ENCODE results near the gene DIP2B. TPM values are rescaled to one million over a fixed set of nuclear protein-coding genes. Genes with fewer than 3 reads are reported as not detected.

Gene DIP2B
- total RNA-seq, 2 experiments from 2014 or later = 17.0 to 24.1 TPM

- peak overlapping the region; percentile 33; the same call in 1 of the 2 replicates for H3K4me2 ChIP-seq (ENCODE audit: low read length)
- intact Hi-C loops (cut with micrococcal nuclease; ENCODE audit: unreplicated experiment) = no loop called here
- no peak overlapping the region for H2AFZ ChIP-seq (ENCODE audit: low read length)
These were observed 75.0 kb downstream of the DIP2B start for GRCh38 chr12:50579757-50580267.

GRCh38 chr12:50580436-50580835 lies 75.7 kb downstream of the DIP2B start:
- Histone ChIP-seq H4K20me1 (ENCODE audit: insufficient read depth, low read length) (no peaks in the 10 kb centered on the region), H3K36me3 (ENCODE audit: insufficient read depth, low read length) (no peaks in the 10 kb centered on the region), H3K79me2 (ENCODE audit: insufficient read depth, low read depth, low read length) (no peaks in the 10 kb centered on the region), H3K9me3 (ENCODE audit: low read length) (no peaks in the 10 kb centered on the region), H3K4me3 (ENCODE audit: low read depth, low read length, poor library complexity, severe bottlenecking) (no peak overlapping the region), H3K4me2 (ENCODE audit: low read length) (0 out of 2 replicates have a peak overlapping the region, but pooled peaks have one; percentile 17), H3K4me1 (ENCODE audit: insufficient read depth, low read length, poor library complexity, severe bottlenecking) (peaks cover 9% of the 10 kb centered on the region), H3K27ac (ENCODE audit: low read depth, low read length, poor library complexity, severe bottlenecking) (no peak overlapping the region), H2AFZ (ENCODE audit: low read length) (no peak overlapping the region), H3K9me2 (ENCODE audit: insufficient read depth, low read length) (no peaks in the 10 kb centered on the region)
- no peak for TF ChIP-seq CTCF (conservative IDR thresholded peaks at IDR 0.05; ENCODE audit: low read length)
- no peak for TF ChIP-seq EZH2phosphoT487 (IDR thresholded peaks at IDR 0.05; ENCODE audit: borderline replicate concordance, low read depth, low read length)
- no peak for DNase-seq (ENCODE audit: low spot score)
- CTCF ChIA-PET (ENCODE audit: unreplicated experiment) = no interaction called here
- BruUV-seq (replicated peaks) = no TSS peak
- POLR2A ChIA-PET = interaction anchor here (0.6 to 1.7 kb wide), 4 partner anchors 17 to 344 kb away, joined by 3 to 7 read pairs (median 4); a partner anchor contains a TSS
- intact Hi-C loops (cut with micrococcal nuclease; ENCODE audit: unreplicated experiment) = no loop called here

More at GRCh38 chr12:50579757-50580267, 75.0 kb downstream of the DIP2B start:
- ChIA-PET POLR2A (interaction anchor here (0.7 to 1.7 kb wide), 4 partner anchors 16 to 345 kb away, joined by 3 to 7 read pairs (median 4); a partner anchor contains a TSS), CTCF (ENCODE audit: unreplicated experiment) (no interaction called here)
- H3K79me2 ChIP-seq (ENCODE audit: insufficient read depth, low read depth, low read length) = no peaks in the 10 kb centered on the region
- no peaks in the 10 kb centered on the region for H3K9me2 ChIP-seq (ENCODE audit: insufficient read depth, low read length)
- H3K9me3 ChIP-seq (ENCODE audit: low read length) = no peaks in the 10 kb centered on the region
- BruUV-seq (replicated peaks) = no TSS peak
- peak; percentile 9 for DNase-seq (ENCODE audit: low spot score)
- H3K27ac ChIP-seq (ENCODE audit: low read depth, low read length, poor library complexity, severe bottlenecking) = no peak overlapping the region
- no peaks in the 10 kb centered on the region for H3K36me3 ChIP-seq (ENCODE audit: insufficient read depth, low read length)
- H3K4me3 ChIP-seq (ENCODE audit: low read depth, low read length, poor library complexity, severe bottlenecking) = no peak overlapping the region
- H4K20me1 ChIP-seq (ENCODE audit: insufficient read depth, low read length) = no peaks in the 10 kb centered on the region
- TF ChIP-seq EZH2phosphoT487 (IDR thresholded peaks at IDR 0.05; ENCODE audit: borderline replicate concordance, low read depth, low read length) = no peak
- TF ChIP-seq CTCF (conservative IDR thresholded peaks at IDR 0.05; ENCODE audit: low read length) = no peak
- peaks cover 9% of the 10 kb centered on the region for H3K4me1 ChIP-seq (ENCODE audit: insufficient read depth, low read length, poor library complexity, severe bottlenecking)
